HepG2 (cell line): ENCODE results near the gene FBXL7.

Source experiments
- CHD2 ChIP-seq: IDR thresholded peaks from 2 replicates; pipeline ENCODE4 v1.6.1; 2011; ENCODE audit warnings: low read depth, low read length, improper control_type of control experiment
- CTCF ChIP-seq: sonication (generic); formaldehyde crosslinking; IDR thresholded peaks from 2 replicates; pipeline ENCODE4 v1.5.0; 2020; ENCODE audit warnings: mild to moderate bottlenecking, missing genetic modification reagents, moderate library complexity
- EP300 ChIP-seq, 3 experiments: sonication (generic) in 1 of 3; formaldehyde crosslinking in 1 of 3; IDR thresholded peaks; 2 replicates each; pipeline versions ENCODE4 v1.5.1 to v1.6.1; 2011 to 2020; ENCODE audit warnings: low read depth in 2 of 3, low read length in 2 of 3, borderline replicate concordance in 1 of 3, improper control_type of control experiment in 1 of 3, mild to moderate bottlenecking in 1 of 3, missing genetic modification reagents in 1 of 3, moderate library complexity in 1 of 3
- ETV5 ChIP-seq: IDR thresholded peaks from 2 replicates; pipeline ENCODE4 v1.6.1; 2018; ENCODE audit warnings: missing biosample characterization, missing genetic modification reagents, inconsistent platforms, borderline replicate concordance
- FOXP1 ChIP-seq, 2 experiments: fragments of 450-650 bp in 1 of 2; IDR thresholded peaks; 2 replicates each; pipeline ENCODE4 v1.6.1; 2017 to 2018; ENCODE audit warnings: antibody characterized with exemption in 1 of 2
- JUND ChIP-seq: sonication (generic); formaldehyde crosslinking; IDR thresholded peaks from 2 replicates; pipeline ENCODE4 v1.8.0; 2022; ENCODE audit warnings: mild to moderate bottlenecking, missing genetic modification reagents
- NR1H2 ChIP-seq: sonication (generic); formaldehyde crosslinking; IDR thresholded peaks from 2 replicates; pipeline ENCODE4 v1.8.1; 2022; ENCODE audit warnings: low read depth, missing genetic modification reagents, borderline replicate concordance
- POLR2A ChIP-seq, 2 experiments: IDR thresholded peaks; 2 replicates each; pipeline ENCODE4 v1.6.1; 2011; ENCODE audit warnings: low read depth in 2 of 2, low read length in 2 of 2, mild to moderate bottlenecking in 1 of 2, moderate library complexity in 1 of 2; ENCODE audit not compliant: insufficient read depth in 1 of 2
- TAF1 ChIP-seq: sonication (generic); formaldehyde crosslinking; IDR thresholded peaks from 2 replicates; pipeline ENCODE4 v1.4.0; 2020; ENCODE audit warnings: missing genetic modification reagents
- TEF ChIP-seq: sonication (generic); formaldehyde crosslinking; IDR thresholded peaks from 2 replicates; pipeline ENCODE4 v1.5.0; 2020; ENCODE audit warnings: missing genetic modification reagents
- TFE3 ChIP-seq: IDR thresholded peaks from 2 replicates; pipeline ENCODE4 v1.6.1; 2016
- ZNF792 ChIP-seq: IDR thresholded peaks from 2 replicates; pipeline ENCODE4 v1.6.1; 2016

- TF ChIP-seq EP300 (IDR thresholded peaks at IDR 0.05; ENCODE audit: low read depth in 2 of 2, low read length in 2 of 2) (no peak), EP300 (CRISPR knock-in tag; IDR thresholded peaks at IDR 0.05; ENCODE audit: borderline replicate concordance) (no peak), CHD2 (no peak), CTCF (CRISPR knock-in tag) (no peak), TEF (CRISPR knock-in tag) (no peak), FOXP1 (IDR thresholded peaks at IDR 0.05) (no peak), FOXP1 (CRISPR knock-in tag; IDR thresholded peaks at IDR 0.05) (no peak), POLR2A (IDR thresholded peaks at IDR 0.05; ENCODE audit: insufficient read depth in 1 of 2, low read depth in 2 of 2, low read length in 2 of 2) (no peak), TFE3 (CRISPR knock-in tag) (no peak), ZNF792 (CRISPR knock-in tag) (no peak), JUND (CRISPR knock-in tag) (no peak), NR1H2 (CRISPR knock-in tag) (no peak), ETV5 (CRISPR knock-in tag) (no peak), TAF1 (CRISPR knock-in tag) (no peak)
These were observed 5.0 kb upstream of the FBXL7 start for GRCh38 chr5:15495026-15495425.
